HepG2 (cell line): Measurements from ENCODE around the gene SLC2A11. TPM values are rescaled to one million over a fixed set of nuclear protein-coding genes. Genes with fewer than 3 reads are reported as not detected.

ENCODE experiments used
- CEBPG ChIP-seq: IDR thresholded peaks from 2 replicates; pipeline ENCODE4 v1.6.1; 2016
- ELK4 ChIP-seq: sonication (generic); formaldehyde crosslinking; IDR thresholded peaks from 2 replicates; pipeline ENCODE4 v1.9.0; 2021; ENCODE audit warnings: missing genetic modification reagents, borderline replicate concordance
- GATA4 ChIP-seq: sonication (generic); IDR thresholded peaks from 2 replicates; pipeline ENCODE4 v1.6.1; 2016; ENCODE audit warnings: antibody characterized with exemption, low read depth, borderline replicate concordance
- HMG20B ChIP-seq: conservative IDR thresholded peaks from 2 replicates; pipeline ENCODE4 v1.6.1; 2016; ENCODE audit warnings: missing genetic modification reagents, missing compliant biosample characterization
- MAFG ChIP-seq: sonication (generic); formaldehyde crosslinking; IDR thresholded peaks from 2 replicates; pipeline ENCODE4 v1.5.1; 2020; ENCODE audit warnings: mild to moderate bottlenecking, missing genetic modification reagents
- MIXL1 ChIP-seq: IDR thresholded peaks from 2 replicates; pipeline ENCODE4 v1.6.1; 2016
- SPEN ChIP-seq: sonication (generic); formaldehyde crosslinking; IDR thresholded peaks from 2 replicates; pipeline ENCODE4 v1.5.1; 2020; ENCODE audit warnings: low read depth, mild to moderate bottlenecking, missing genetic modification reagents
- ZFP41 ChIP-seq: sonication (generic); formaldehyde crosslinking; IDR thresholded peaks from 2 replicates; pipeline ENCODE4 v1.4.0; 2020; ENCODE audit warnings: mild to moderate bottlenecking, missing genetic modification reagents, borderline replicate concordance
- ZNF557 ChIP-seq: sonication (generic); formaldehyde crosslinking; IDR thresholded peaks from 2 replicates; pipeline ENCODE4 v1.4.0; 2020; ENCODE audit warnings: missing genetic modification reagents
- ZSCAN20 ChIP-seq: sonication (generic); formaldehyde crosslinking; IDR thresholded peaks from 2 replicates; pipeline ENCODE4 v1.4.0; 2020; ENCODE audit warnings: missing genetic modification reagents, mild to moderate bottlenecking, borderline replicate concordance
- polyA plus RNA-seq, 8 experiments: library from polyadenylated mRNA; depleted of rRNA in 3 of 8; stranded (reverse) in 7 of 8; unstranded in 1 of 8; fragments of >200 nt; fragmentation: Illumina TruSeq in 4 of 8; extraction: Trizol in 4 of 8; gene quantifications; 2 replicates each; pipeline versions ENCODE4 v1.2.1 to v1.2.3, GENCODE V29; 2011 to 2016; ENCODE audit warnings: low read depth in 4 of 8, missing spikeins in 1 of 8, mixed read lengths in 1 of 8; ENCODE audit not compliant: insufficient read depth in 1 of 8
- total RNA-seq, 5 experiments: library from RNA; depleted of rRNA; stranded (reverse); fragments of >200 nt; fragmentation: Illumina TruSeq; extraction: Trizol; gene quantifications; 2 replicates each; pipeline ENCODE4 v1.2.3, GENCODE V29; 2016; ENCODE audit warnings: low read depth in 1 of 5
- TF ChIP-seq, protein P1 (sequence below): sonication (generic); formaldehyde crosslinking; IDR thresholded peaks from 2 replicates; pipeline ENCODE4 v1.9.0; 2021; ENCODE audit warnings: mild to moderate bottlenecking, missing genetic modification reagents
- TF ChIP-seq, protein P2 (sequence below): sonication (generic); formaldehyde crosslinking; IDR thresholded peaks from 2 replicates; pipeline ENCODE4 v1.8.1; 2022; ENCODE audit warnings: low read depth, mild to moderate bottlenecking, missing genetic modification reagents

The SLC2A11 gene
- total and polyA plus RNA-seq, 2 of the 13 experiments (the other 11 are each of a cell fraction or from before 2014, with no cell fraction given) = 15.2 to 15.4 TPM

- TF ChIP-seq, protein P1, sequence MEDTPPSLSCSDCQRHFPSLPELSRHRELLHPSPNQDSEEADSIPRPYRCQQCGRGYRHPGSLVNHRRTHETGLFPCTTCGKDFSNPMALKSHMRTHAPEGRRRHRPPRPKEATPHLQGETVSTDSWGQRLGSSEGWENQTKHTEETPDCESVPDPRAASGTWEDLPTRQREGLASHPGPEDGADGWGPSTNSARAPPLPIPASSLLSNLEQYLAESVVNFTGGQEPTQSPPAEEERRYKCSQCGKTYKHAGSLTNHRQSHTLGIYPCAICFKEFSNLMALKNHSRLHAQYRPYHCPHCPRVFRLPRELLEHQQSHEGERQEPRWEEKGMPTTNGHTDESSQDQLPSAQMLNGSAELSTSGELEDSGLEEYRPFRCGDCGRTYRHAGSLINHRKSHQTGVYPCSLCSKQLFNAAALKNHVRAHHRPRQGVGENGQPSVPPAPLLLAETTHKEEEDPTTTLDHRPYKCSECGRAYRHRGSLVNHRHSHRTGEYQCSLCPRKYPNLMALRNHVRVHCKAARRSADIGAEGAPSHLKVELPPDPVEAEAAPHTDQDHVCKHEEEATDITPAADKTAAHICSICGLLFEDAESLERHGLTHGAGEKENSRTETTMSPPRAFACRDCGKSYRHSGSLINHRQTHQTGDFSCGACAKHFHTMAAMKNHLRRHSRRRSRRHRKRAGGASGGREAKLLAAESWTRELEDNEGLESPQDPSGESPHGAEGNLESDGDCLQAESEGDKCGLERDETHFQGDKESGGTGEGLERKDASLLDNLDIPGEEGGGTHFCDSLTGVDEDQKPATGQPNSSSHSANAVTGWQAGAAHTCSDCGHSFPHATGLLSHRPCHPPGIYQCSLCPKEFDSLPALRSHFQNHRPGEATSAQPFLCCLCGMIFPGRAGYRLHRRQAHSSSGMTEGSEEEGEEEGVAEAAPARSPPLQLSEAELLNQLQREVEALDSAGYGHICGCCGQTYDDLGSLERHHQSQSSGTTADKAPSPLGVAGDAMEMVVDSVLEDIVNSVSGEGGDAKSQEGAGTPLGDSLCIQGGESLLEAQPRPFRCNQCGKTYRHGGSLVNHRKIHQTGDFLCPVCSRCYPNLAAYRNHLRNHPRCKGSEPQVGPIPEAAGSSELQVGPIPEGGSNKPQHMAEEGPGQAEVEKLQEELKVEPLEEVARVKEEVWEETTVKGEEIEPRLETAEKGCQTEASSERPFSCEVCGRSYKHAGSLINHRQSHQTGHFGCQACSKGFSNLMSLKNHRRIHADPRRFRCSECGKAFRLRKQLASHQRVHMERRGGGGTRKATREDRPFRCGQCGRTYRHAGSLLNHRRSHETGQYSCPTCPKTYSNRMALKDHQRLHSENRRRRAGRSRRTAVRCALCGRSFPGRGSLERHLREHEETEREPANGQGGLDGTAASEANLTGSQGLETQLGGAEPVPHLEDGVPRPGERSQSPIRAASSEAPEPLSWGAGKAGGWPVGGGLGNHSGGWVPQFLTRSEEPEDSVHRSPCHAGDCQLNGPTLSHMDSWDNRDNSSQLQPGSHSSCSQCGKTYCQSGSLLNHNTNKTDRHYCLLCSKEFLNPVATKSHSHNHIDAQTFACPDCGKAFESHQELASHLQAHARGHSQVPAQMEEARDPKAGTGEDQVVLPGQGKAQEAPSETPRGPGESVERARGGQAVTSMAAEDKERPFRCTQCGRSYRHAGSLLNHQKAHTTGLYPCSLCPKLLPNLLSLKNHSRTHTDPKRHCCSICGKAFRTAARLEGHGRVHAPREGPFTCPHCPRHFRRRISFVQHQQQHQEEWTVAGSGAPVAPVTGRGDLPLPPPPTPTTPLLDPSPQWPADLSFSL (CRISPR knock-in tag) = peak; percentile 22; the same call in 1 of the 2 replicates
- TF ChIP-seq ZNF557 (CRISPR knock-in tag) (no peak), ELK4 (CRISPR knock-in tag) (no peak), MIXL1 (CRISPR knock-in tag) (no peak), ZSCAN20 (no peak), SPEN (CRISPR knock-in tag) (0 out of 2 replicates have a peak, but pooled peaks have one; percentile 31), GATA4 (no peak), CEBPG (CRISPR knock-in tag) (no peak), ZFP41 (CRISPR knock-in tag) (no peak), MAFG (CRISPR knock-in tag) (no peak), HMG20B (CRISPR knock-in tag) (no peak)
- TF ChIP-seq, protein P2, sequence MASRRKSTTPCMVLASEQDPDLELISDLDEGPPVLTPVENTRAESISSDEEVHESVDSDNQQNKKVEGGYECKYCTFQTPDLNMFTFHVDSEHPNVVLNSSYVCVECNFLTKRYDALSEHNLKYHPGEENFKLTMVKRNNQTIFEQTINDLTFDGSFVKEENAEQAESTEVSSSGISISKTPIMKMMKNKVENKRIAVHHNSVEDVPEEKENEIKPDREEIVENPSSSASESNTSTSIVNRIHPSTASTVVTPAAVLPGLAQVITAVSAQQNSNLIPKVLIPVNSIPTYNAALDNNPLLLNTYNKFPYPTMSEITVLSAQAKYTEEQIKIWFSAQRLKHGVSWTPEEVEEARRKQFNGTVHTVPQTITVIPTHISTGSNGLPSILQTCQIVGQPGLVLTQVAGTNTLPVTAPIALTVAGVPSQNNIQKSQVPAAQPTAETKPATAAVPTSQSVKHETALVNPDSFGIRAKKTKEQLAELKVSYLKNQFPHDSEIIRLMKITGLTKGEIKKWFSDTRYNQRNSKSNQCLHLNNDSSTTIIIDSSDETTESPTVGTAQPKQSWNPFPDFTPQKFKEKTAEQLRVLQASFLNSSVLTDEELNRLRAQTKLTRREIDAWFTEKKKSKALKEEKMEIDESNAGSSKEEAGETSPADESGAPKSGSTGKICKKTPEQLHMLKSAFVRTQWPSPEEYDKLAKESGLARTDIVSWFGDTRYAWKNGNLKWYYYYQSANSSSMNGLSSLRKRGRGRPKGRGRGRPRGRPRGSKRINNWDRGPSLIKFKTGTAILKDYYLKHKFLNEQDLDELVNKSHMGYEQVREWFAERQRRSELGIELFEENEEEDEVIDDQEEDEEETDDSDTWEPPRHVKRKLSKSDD (CRISPR knock-in tag) = no peak
Observed at GRCh38 chr22:23856721-23857605, 712 bp upstream of the SLC2A11 start (continued).
